Karpas-422 (cell line): ENCODE data around the gene RAVER2. TPM values are rescaled to one million over a fixed set of nuclear protein-coding genes. Genes with fewer than 3 reads are reported as not detected.
"Not testable (repeated sequence)": the region's sequence is repeated elsewhere in the genome, so short reads cannot be mapped to it uniquely, and the experiment has no call there.

ENCODE experiments used
- DNase-seq: peaks from one replicate; pipeline ENCODE4 v3.0.0-alpha.2; 2015
- H2AFZ ChIP-seq: fragments of 200-600 bp; sonication (generic); 2 replicates; pipeline ENCODE4 v1.6.1; 2014; ENCODE audit warnings: antibody characterized with exemption, low read length, mixed read lengths
- H3K27ac ChIP-seq: fragments of 200-600 bp; sonication (generic); 2 replicates; pipeline ENCODE4 v1.5.1; 2014; ENCODE audit warnings: mild to moderate bottlenecking, low read length, moderate library complexity
- H3K27me3 ChIP-seq: fragments of 200-600 bp; sonication (generic); 2 replicates; pipeline ENCODE4 v1.6.1; 2014; ENCODE audit warnings: low read length, mixed read lengths
- H3K36me3 ChIP-seq: fragments of 200-600 bp; sonication (generic); 2 replicates; pipeline ENCODE4 v1.6.1; 2014; ENCODE audit warnings: low read length, mixed read lengths; ENCODE audit not compliant: insufficient read depth
- H3K4me1 ChIP-seq: fragments of 200-600 bp; sonication (generic); 2 replicates; pipeline ENCODE4 v1.6.1; 2014; ENCODE audit warnings: mild to moderate bottlenecking, low read length, mixed read lengths
- H3K4me2 ChIP-seq: fragments of 200-600 bp; sonication (generic); 2 replicates; pipeline ENCODE4 v1.6.1; 2014; ENCODE audit warnings: low read length, low read depth, mild to moderate bottlenecking; ENCODE audit not compliant: poor library complexity, severe bottlenecking
- H3K4me3 ChIP-seq: fragments of 200-600 bp; sonication (generic); 2 replicates; pipeline ENCODE4 v1.5.1; 2014; ENCODE audit warnings: mild to moderate bottlenecking, antibody characterized with exemption, low read length, mixed read lengths
- H3K79me2 ChIP-seq: fragments of 200-600 bp; sonication (generic); 2 replicates; pipeline ENCODE4 v1.6.1; 2014; ENCODE audit warnings: mild to moderate bottlenecking, low read length, mixed read lengths
- H3K9ac ChIP-seq: fragments of 200-600 bp; sonication (generic); 2 replicates; pipeline ENCODE4 v1.6.0; 2014; ENCODE audit warnings: low read length
- H3K9me2 ChIP-seq: fragments of 200-600 bp; sonication (generic), shearing (Covaris generic); replicated peaks from 2 replicates; pipeline ENCODE4 v1.6.0; 2014; ENCODE audit warnings: mild to moderate bottlenecking, low read length, moderate library complexity; ENCODE audit not compliant: insufficient read depth
- H3K9me3 ChIP-seq: fragments of 300-700, 200-600 bp; sonication (generic); 2 replicates; pipeline ENCODE4 v1.6.1; 2014; ENCODE audit warnings: low read length, mixed read lengths
- H4K20me1 ChIP-seq: fragments of 200-600 bp; sonication (generic); 2 replicates; pipeline ENCODE4 v1.6.1; 2014; ENCODE audit warnings: mild to moderate bottlenecking, antibody characterized with exemption, low read length, low read depth; ENCODE audit not compliant: insufficient read depth
- total RNA-seq: library from RNA; depleted of rRNA; stranded (reverse); fragments of >200 nt; shearing (Covaris generic); gene quantifications from 2 replicates; pipeline ENCODE4 v1.2.3, GENCODE V29; 2014; ENCODE audit warnings: low replicate concordance; rRNA removed

The RAVER2 gene, protein sequence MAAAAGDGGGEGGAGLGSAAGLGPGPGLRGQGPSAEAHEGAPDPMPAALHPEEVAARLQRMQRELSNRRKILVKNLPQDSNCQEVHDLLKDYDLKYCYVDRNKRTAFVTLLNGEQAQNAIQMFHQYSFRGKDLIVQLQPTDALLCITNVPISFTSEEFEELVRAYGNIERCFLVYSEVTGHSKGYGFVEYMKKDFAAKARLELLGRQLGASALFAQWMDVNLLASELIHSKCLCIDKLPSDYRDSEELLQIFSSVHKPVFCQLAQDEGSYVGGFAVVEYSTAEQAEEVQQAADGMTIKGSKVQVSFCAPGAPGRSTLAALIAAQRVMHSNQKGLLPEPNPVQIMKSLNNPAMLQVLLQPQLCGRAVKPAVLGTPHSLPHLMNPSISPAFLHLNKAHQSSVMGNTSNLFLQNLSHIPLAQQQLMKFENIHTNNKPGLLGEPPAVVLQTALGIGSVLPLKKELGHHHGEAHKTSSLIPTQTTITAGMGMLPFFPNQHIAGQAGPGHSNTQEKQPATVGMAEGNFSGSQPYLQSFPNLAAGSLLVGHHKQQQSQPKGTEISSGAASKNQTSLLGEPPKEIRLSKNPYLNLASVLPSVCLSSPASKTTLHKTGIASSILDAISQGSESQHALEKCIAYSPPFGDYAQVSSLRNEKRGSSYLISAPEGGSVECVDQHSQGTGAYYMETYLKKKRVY
- not detected in 2 replicates for total RNA-seq

DNA sequence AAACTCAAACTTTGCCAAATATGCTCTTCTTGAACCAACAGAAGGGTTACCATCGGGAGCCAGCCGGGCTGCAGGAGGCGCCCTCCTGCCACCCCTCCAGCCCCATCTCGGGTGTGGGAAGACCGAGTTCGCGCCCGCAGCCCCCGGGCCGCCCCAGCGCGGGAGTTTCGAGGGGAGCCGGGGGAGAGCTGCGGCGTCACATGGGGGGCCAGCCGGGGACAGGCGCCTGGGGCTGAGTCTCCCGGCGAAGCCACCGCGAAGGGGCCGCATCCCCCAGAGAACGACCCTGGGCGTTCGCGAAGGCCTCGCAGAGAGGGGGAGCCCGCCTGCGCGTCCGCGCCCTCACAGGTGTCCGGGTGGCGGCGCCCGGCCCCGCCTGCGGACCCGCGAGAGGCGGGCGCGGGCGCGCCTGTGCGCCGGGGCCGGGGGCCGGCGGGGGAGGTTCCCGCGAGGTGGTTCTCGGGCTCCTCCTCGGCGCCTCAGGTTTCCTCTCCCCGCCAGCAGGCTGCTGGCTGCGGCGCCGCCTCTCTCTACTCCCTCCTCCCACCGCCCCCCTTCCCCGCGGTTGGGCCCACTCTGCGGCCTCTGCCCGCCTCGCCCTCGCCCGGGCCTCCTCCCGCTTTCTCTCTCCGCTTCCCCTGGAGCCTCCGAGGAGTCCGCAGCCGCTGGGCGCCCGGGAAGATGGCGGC, at the start of gene RAVER2:
Gene RAVER2 (plus strand): TSS at position 584 of the 689 bp plus-strand sequence. CDS start 98 bp downstream, at position 682.
- Histone ChIP-seq H3K27ac (no peak within 1 kb of the TSS), H3K4me1 (no peaks in the 10 kb centered on the region), H3K9me2 (no peaks in the 10 kb centered on the region), H3K4me3 (no peak within 1 kb of the TSS), H3K79me2 (no peaks in the 10 kb centered on the region), H3K9me3 (no peaks in the 10 kb centered on the region), H3K36me3 (no peaks in the 10 kb centered on the region), H3K4me2 (no peak within 1 kb of the TSS), H2AFZ (no peak within 1 kb of the TSS), H3K27me3 (no peaks in the 10 kb centered on the region), H4K20me1 (no peaks in the 10 kb centered on the region), H3K9ac (no peak within 1 kb of the TSS)
- DNase-seq = no peak

DNA sequence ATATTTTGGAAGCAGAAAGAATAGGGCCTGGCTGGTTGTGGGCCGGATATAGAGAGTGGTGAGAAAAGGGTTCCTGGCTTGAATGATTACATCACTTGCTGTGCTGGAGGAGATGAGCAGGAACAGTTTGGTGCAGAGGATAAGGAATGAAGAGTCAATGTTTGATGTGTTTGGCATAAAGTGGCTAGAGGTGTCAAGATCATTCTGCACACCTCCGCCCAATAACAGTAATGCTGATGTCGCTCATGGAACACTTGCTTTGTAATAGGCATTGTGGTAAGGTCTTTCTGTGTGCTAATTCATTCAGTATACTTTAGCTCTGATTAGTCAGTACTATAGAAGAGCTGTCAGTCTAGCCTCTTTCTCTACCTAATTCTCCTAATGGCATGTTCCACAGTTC, 48.0 kb upstream of the RAVER2 start:
- no peaks in the 10 kb centered on the region for H4K20me1 ChIP-seq
- H3K79me2 ChIP-seq = no peaks in the 10 kb centered on the region
- no peak for DNase-seq
- H3K27ac ChIP-seq = no peak overlapping the region
- H3K4me3 ChIP-seq = no peak overlapping the region
- no peaks in the 10 kb centered on the region for H3K27me3 ChIP-seq
- H3K36me3 ChIP-seq = no peaks in the 10 kb centered on the region
- H3K4me1 ChIP-seq = no peaks in the 10 kb centered on the region
- H2AFZ ChIP-seq = no peak overlapping the region
- no peaks in the 10 kb centered on the region for H3K9me3 ChIP-seq
- H3K4me2 ChIP-seq = no peak overlapping the region
- H3K9me2 ChIP-seq = no peaks in the 10 kb centered on the region
- H3K9ac ChIP-seq = no peak overlapping the region

DNA sequence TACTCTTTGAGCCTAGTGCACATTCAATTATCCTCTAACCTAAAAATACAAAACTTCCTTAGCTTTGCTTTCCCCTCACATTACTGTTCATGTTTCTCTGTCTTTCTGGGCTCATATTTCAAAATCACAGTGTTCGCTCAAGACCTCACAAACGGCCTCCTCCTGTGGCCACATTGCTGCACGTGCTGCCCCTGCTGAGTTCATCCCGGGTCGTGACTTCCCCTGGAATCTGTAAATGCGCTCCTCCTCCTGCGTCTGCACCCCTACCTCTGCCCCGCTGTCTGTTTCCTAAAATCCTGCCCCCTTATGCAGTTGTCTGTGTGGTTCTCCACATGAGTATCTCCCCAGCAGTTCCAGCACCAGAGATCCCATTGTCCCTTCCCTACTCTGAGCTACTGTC, 45.5 kb upstream of the RAVER2 start:
- Histone ChIP-seq H3K36me3 (no peaks in the 10 kb centered on the region), H3K79me2 (no peaks in the 10 kb centered on the region), H3K9me2 (no peaks in the 10 kb centered on the region), H4K20me1 (no peaks in the 10 kb centered on the region), H3K27me3 (no peaks in the 10 kb centered on the region), H3K4me1 (no peaks in the 10 kb centered on the region), H3K9ac (no peak overlapping the region), H3K4me3 (no peak overlapping the region), H2AFZ (no peak overlapping the region), H3K4me2 (no peak overlapping the region), H3K9me3 (no peaks in the 10 kb centered on the region), H3K27ac (no peak overlapping the region)
- DNase-seq = no peak

DNA sequence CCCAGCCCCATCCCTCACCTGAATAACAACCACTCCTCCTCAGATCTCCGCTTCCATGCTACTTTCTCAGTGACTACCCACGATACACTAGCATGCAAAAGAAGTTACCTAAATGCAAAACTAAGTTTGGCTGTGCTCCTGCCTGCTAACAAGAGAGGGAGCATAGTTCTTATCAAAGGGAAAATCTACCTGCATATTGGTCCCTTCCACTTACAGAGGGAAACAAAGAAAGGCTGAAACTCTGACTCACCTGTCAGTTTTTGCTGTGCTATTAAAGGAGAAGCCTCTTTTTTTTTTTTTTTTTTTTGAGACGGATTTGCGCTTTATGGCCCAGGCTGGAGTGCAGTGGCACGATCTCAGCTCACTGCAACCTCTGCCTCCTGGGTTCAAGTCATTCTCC, 43.8 kb upstream of the RAVER2 start:
- Histone ChIP-seq H3K9me2 (no peaks in the 10 kb centered on the region), H2AFZ (no peak overlapping the region), H3K4me1 (no peaks in the 10 kb centered on the region), H3K9me3 (no peaks in the 10 kb centered on the region), H3K27ac (no peak overlapping the region), H3K36me3 (no peaks in the 10 kb centered on the region), H3K4me2 (no peak overlapping the region), H3K27me3 (no peaks in the 10 kb centered on the region), H3K79me2 (no peaks in the 10 kb centered on the region), H3K4me3 (no peak overlapping the region), H3K9ac (no peak overlapping the region), H4K20me1 (no peaks in the 10 kb centered on the region)
- no peak for DNase-seq

DNA sequence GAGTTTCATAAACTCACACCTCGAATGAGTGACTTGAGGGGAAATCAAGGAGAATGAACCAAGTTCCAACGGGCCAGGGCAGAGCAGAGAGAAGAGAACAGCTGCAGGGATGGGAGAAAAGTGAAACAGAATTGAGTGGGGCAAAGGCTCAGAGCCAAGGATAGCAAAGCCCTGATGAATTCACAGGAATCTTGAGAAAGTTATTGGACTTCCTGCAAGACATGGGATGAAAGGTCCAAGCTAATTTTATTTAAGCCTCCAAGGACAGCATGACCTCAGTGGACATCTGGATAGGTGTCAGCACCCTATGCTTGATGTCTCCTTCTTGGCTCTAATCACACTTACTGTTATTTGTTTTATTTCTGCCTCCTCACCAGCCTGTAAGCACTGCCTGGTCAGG, 43.0 kb upstream of the RAVER2 start:
- H3K9me3 ChIP-seq = no peaks in the 10 kb centered on the region
- H3K4me2 ChIP-seq = no peak overlapping the region
- H3K4me1 ChIP-seq = no peaks in the 10 kb centered on the region
- no peak overlapping the region for H3K9ac ChIP-seq
- no peaks in the 10 kb centered on the region for H4K20me1 ChIP-seq
- H3K4me3 ChIP-seq = no peak overlapping the region
- DNase-seq = no peak
- H2AFZ ChIP-seq = no peak overlapping the region
- H3K9me2 ChIP-seq = no peaks in the 10 kb centered on the region
- H3K27me3 ChIP-seq = no peaks in the 10 kb centered on the region
- H3K79me2 ChIP-seq = no peaks in the 10 kb centered on the region
- H3K36me3 ChIP-seq = no peaks in the 10 kb centered on the region
- H3K27ac ChIP-seq = no peak overlapping the region

DNA sequence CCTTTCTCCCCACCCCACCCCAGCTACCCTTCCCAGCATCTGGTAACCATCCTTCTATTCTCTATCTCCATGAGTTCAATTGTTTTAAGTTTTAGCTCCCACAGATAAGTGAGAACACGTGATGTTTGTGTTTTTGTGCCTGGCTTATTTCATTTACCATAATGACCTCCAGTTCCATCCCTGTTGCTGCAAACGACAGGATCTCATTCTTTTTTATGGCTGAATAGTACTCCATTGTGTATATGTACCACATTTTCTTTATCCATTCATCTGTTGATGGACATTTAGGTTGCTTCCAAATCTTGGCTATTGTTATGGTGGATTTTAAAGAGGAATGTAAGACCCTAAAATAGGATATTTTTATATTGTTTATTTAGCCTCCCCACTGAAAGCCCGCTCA, 42.2 kb upstream of the RAVER2 start:
- H3K79me2 ChIP-seq, H2AFZ ChIP-seq, H3K27me3 ChIP-seq, H3K27ac ChIP-seq, H3K4me1 ChIP-seq, H3K9me3 ChIP-seq, H3K4me3 ChIP-seq, H3K9ac ChIP-seq, DNase-seq, H3K4me2 ChIP-seq, H3K36me3 ChIP-seq, H3K9me2 ChIP-seq, H4K20me1 ChIP-seq: not testable (repeated sequence)

DNA sequence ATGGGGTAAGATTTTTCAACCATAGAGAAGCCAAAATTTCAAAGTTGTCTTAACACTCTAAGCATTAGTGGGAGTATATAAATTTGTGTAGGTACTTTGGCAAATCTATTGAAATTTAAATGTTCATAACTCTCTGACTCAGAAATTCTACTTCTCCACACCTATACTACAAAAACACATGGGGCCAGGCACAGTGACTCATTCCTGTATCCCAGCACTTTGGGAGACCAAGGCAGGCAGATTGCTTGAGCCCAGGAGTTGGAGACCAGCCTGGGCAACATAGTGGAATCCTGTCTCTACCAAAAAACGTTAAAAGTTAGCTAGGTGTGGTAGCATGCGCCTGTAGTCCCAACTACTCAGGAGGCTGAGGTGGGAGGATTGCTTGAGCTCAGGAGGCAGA, 41.3 kb upstream of the RAVER2 start:
- Histone ChIP-seq H4K20me1 (no peaks in the 10 kb centered on the region), H3K27me3 (no peaks in the 10 kb centered on the region), H3K9me2 (no peaks in the 10 kb centered on the region), H2AFZ (no peak overlapping the region), H3K36me3 (no peaks in the 10 kb centered on the region), H3K27ac (no peak overlapping the region), H3K4me3 (no peak overlapping the region), H3K4me1 (no peaks in the 10 kb centered on the region), H3K9me3 (no peaks in the 10 kb centered on the region), H3K9ac (no peak overlapping the region), H3K79me2 (no peaks in the 10 kb centered on the region), H3K4me2 (no peak overlapping the region)
- no peak for DNase-seq

DNA sequence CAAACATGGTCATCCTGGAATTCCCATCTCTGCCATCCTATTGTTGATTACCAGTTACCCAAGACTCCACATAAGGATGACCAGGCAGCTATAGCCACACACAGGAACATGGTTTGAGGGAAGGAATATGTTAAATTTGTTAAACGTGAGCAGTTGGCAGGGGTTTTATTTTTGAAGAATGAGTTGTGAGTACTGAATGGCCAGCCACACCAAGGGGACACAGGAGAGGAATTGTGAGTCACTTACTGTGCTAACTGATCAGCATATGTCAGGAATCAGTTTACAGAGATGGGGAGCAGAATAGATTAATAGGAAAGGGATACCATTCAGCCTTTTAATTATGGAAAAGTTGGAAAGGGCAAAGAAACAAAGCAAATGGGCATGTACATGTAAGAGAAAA, 39.3 kb upstream of the RAVER2 start:
- no peaks in the 10 kb centered on the region for H4K20me1 ChIP-seq
- H3K27me3 ChIP-seq = no peaks in the 10 kb centered on the region
- H3K9me3 ChIP-seq = no peaks in the 10 kb centered on the region
- no peaks in the 10 kb centered on the region for H3K9me2 ChIP-seq
- H3K4me1 ChIP-seq = no peaks in the 10 kb centered on the region
- no peak overlapping the region for H2AFZ ChIP-seq
- H3K4me3 ChIP-seq = no peak overlapping the region
- no peak overlapping the region for H3K4me2 ChIP-seq
- no peak overlapping the region for H3K9ac ChIP-seq
- H3K36me3 ChIP-seq = no peaks in the 10 kb centered on the region
- H3K27ac ChIP-seq = no peak overlapping the region
- no peak for DNase-seq
- H3K79me2 ChIP-seq = no peaks in the 10 kb centered on the region
